IMR-90 (cell line): ENCODE measurements around the gene C2CD4C.

Experiments
- BHLHE40 ChIP-seq: fragments of 150-350 bp; IDR thresholded peaks from 2 replicates; pipeline ENCODE4 v1.6.1; 2016; ENCODE audit warnings: mild to moderate bottlenecking, low read depth, low read length
- CEBPB ChIP-seq: IDR thresholded peaks from 2 replicates; pipeline ENCODE4 v1.6.1; 2012; ENCODE audit warnings: low read depth, low read length, improper control_type of control experiment
- CHD1 ChIP-seq: IDR thresholded peaks from 2 replicates; pipeline ENCODE4 v1.6.1; 2012; ENCODE audit warnings: low read depth, low read length, improper control_type of control experiment
- CTCF ChIP-seq: conservative IDR thresholded peaks from 2 replicates; pipeline ENCODE4 v1.5.1; 2012; ENCODE audit warnings: mild to moderate bottlenecking, low read depth, low read length, improper control_type of control experiment
- MAZ ChIP-seq: IDR thresholded peaks from 2 replicates; pipeline ENCODE4 v1.6.1; 2012; ENCODE audit warnings: low read depth, mild to moderate bottlenecking, low read length, improper control_type of control experiment, moderate library complexity, borderline replicate concordance
- MXI1 ChIP-seq: IDR thresholded peaks from 2 replicates; pipeline ENCODE4 v1.6.1; 2012; ENCODE audit warnings: low read depth, mild to moderate bottlenecking, low read length, moderate library complexity, borderline replicate concordance
- POLR2A ChIP-seq: IDR thresholded peaks from 2 replicates; pipeline ENCODE4 v1.6.1; 2012; ENCODE audit warnings: mild to moderate bottlenecking, low read depth, low read length
- USF2 ChIP-seq: fragments of 150-350 bp; IDR thresholded peaks from 2 replicates; pipeline ENCODE4 v1.6.1; 2017; ENCODE audit warnings: mild to moderate bottlenecking, antibody characterized with exemption, low read length, low read depth

GRCh38 chr19:375395-376110, 33.4 kb downstream of the C2CD4C start:
- TF ChIP-seq CTCF (no peak), POLR2A (no peak), USF2 (no peak), CEBPB (no peak), MXI1 (no peak), CHD1 (no peak), MAZ (no peak), BHLHE40 (no peak)
